ENCODE data around the gene ADARB1. TPM values are rescaled to one million over a fixed set of nuclear protein-coding genes. Genes with fewer than 3 reads are reported as not detected.

Gene ADARB1
- total and polyA plus RNA-seq, 2 of the 8 experiments (the other 6 are each of a cell fraction or from before 2014, with no cell fraction given), result 4.7 to 14.9 TPM

DNA sequence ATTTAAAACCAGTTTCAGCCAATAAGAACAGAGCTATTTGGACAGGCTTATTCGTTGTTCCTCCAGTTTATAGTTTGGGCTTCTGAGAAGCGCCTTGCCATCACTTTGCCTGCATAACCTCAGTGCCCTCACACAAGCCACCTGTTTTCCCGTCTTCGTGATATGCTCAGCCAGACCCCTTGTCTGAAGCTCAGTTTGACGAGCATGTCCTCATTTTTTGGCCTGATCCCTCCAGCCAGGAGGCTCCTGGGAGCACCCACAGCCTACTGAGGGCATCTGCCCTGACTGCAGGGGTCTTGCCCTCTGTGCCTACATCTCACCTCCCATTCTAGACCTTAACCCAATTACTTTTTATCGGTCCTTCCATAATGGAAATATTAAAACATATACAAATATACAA lies 95.3 kb downstream of the ADARB1 start:
- Histone ChIP-seq H3K4me2 (ENCODE audit: insufficient read depth in 1 of 2, low read depth in 2 of 2, low read length in 2 of 2) (no peak overlapping the region), H4K5ac (ENCODE audit: insufficient read length, low read depth, low read length) (no peak overlapping the region), H3K18ac (ENCODE audit: extremely low read depth, low read length) (no peak overlapping the region), H3K4me1 (replicated peaks in 1 of 4; ENCODE audit: control insufficient read depth in 3 of 4, insufficient read depth in 4 of 4, low read length in 3 of 4) (no peaks in the 10 kb centered on the region), H3K4ac (replicated peaks; ENCODE audit: insufficient read length, low read depth, low read length) (no peak overlapping the region), H2BK15ac (ENCODE audit: low read length) (no peak overlapping the region), H3K4me3 (ENCODE audit: extremely low read depth in 1 of 4, insufficient read depth in 2 of 4, low read depth in 3 of 4, low read length in 4 of 4) (no peak overlapping the region), H4K8ac (ENCODE audit: extremely low read depth, insufficient read depth, low read length) (no peak overlapping the region), H2BK20ac (ENCODE audit: low read length) (no peak overlapping the region), H4K20me1 (replicated peaks in 1 of 2; ENCODE audit: control insufficient read depth in 1 of 2, insufficient read depth in 2 of 2, low read length in 2 of 2) (no peaks in the 10 kb centered on the region), H3K27me3 (replicated peaks in 1 of 4; ENCODE audit: control insufficient read depth in 3 of 4, extremely low read depth in 1 of 4, insufficient read depth in 3 of 4, low read length in 3 of 4) (no peaks in the 10 kb centered on the region), H3K27ac (ENCODE audit: low read depth, low read length) (no peak overlapping the region), H3K79me1 (ENCODE audit: low read depth, low read length) (no peaks in the 10 kb centered on the region; the same call in 1 of the 2 replicates), H2BK5ac (ENCODE audit: low read depth, low read length) (no peak overlapping the region), H2BK12ac (ENCODE audit: low read depth, low read length) (no peak overlapping the region), H3K56ac (replicated peaks; ENCODE audit: insufficient read length, low read depth, low read length) (no peak overlapping the region), H3K23ac (ENCODE audit: insufficient read length) (no peak overlapping the region), H3K36me3 (ENCODE audit: control insufficient read depth in 2 of 4, insufficient read depth in 4 of 4, low read length in 3 of 4) (no peaks in the 10 kb centered on the region), H3K79me2 (ENCODE audit: control insufficient read depth in 1 of 2, insufficient read depth in 2 of 2, low read length in 2 of 2) (no peaks in the 10 kb centered on the region), H2AK5ac (ENCODE audit: low read depth, low read length) (no peak overlapping the region), H3K23me2 (ENCODE audit: low read depth, low read length) (no peaks in the 10 kb centered on the region), H3K9ac (replicated peaks in 1 of 4; ENCODE audit: extremely low read depth in 1 of 4, low read depth in 3 of 4, low read length in 3 of 4) (no peak overlapping the region), H2BK120ac (replicated peaks; ENCODE audit: low read depth, low read length) (no peak overlapping the region), H3K14ac (ENCODE audit: insufficient read length) (no peak overlapping the region), H2AFZ (ENCODE audit: low read length) (no peak overlapping the region), H4K91ac (replicated peaks; ENCODE audit: insufficient read length, low read length) (no peak overlapping the region), H3K9me3 (ENCODE audit: insufficient read depth in 2 of 2, low read depth in 1 of 2, low read length in 1 of 2) (no peaks in the 10 kb centered on the region)
- no peak for DNase-seq (ENCODE audit: low read depth in 1 of 2, low spot score in 2 of 2)
- no peak for FAIRE-seq
- POLR2A ChIA-PET (ENCODE audit: partially characterized antibody), result no interaction called here
- 73% methylated on average over 6 of the region's 6 CpGs; no CpG with 5 or more reads in 1 of the 2 experiments for WGBS, 2 experiments (ENCODE audit: extremely low coverage in 1 of 2, insufficient coverage in 1 of 2, insufficient read length in 1 of 2, insufficient replicate concordance in 2 of 2, low coverage in 1 of 2, low lambda C conversion rate in 2 of 2, missing lambda C conversion rate in 1 of 2)
- CTCF ChIA-PET (ENCODE audit: partially characterized antibody), result interaction anchor here (0.6 to 11.5 kb wide), 4 partner anchors 31 to 300 kb away, joined by 3 to 107 read pairs (median 3); no protein-coding TSS in a partner anchor
- TF ChIP-seq YY1 (IDR thresholded peaks at IDR 0.05; ENCODE audit: low read depth, low read length) (no peak), JUND (IDR thresholded peaks at IDR 0.05; ENCODE audit: low read length) (no peak), EP300 (IDR thresholded peaks at IDR 0.05; ENCODE audit: borderline replicate concordance in 1 of 2, low read depth in 2 of 2, low read length in 2 of 2) (no peak), POU5F1 (IDR thresholded peaks at IDR 0.05; ENCODE audit: low read depth, low read length) (no peak), FOSL1 (IDR thresholded peaks at IDR 0.05; ENCODE audit: insufficient read depth, low read depth, low read length) (no peak), CBX8 (IDR thresholded peaks at IDR 0.05; ENCODE audit: borderline replicate concordance, low read depth, low read length) (no peak), HDAC6 (IDR thresholded peaks at IDR 0.05; ENCODE audit: low read depth, low read length) (no peak), RFX5 (IDR thresholded peaks at IDR 0.05; ENCODE audit: borderline replicate concordance, low read depth, low read length) (no peak), RBBP5 (IDR thresholded peaks at IDR 0.05; ENCODE audit: borderline replicate concordance, low read depth, low read length) (no peak), CHD2 (IDR thresholded peaks at IDR 0.05; ENCODE audit: low read length) (no peak), GTF2F1 (IDR thresholded peaks at IDR 0.05; ENCODE audit: borderline replicate concordance, low read depth, low read length) (no peak), SIN3A (conservative IDR thresholded peaks at IDR 0.05 in 1 of 2, IDR thresholded peaks at IDR 0.05 in 1 of 2; ENCODE audit: low read depth in 1 of 2, low read length in 2 of 2) (no peak), CBX5 (IDR thresholded peaks at IDR 0.05; ENCODE audit: low read depth, low read length) (no peak), BRCA1 (IDR thresholded peaks at IDR 0.05; ENCODE audit: low read depth, low read length) (no peak), SUZ12 (IDR thresholded peaks at IDR 0.05; ENCODE audit: low read length) (no peak)

Measured in H1 (cell line).